A549 (cell line): ENCODE measurements around the gene SLC32A1. TPM values are rescaled to one million over a fixed set of nuclear protein-coding genes. Genes with fewer than 3 reads are reported as not detected.
A peak's percentile ranks its signal among the peaks of the same experiment; 100 is the strongest.

Experiments
- ATAC-seq, 2 experiments: fragments of 200-7000 bp in 1 of 2; fragments of >200 bp in 1 of 2; cut with Nextera tagmentation in 1 of 2; cut with Tn5 transposase in 1 of 2; 3 replicates each; pipeline versions ENCODE4 v1.8.0 to v1.9.1; 2018 to 2020; ENCODE audit warnings: mild to moderate bottlenecking in 1 of 2, moderate library complexity in 1 of 2
- CTCF ChIA-PET: fragments of 300-600 bp; sonication (Branson Sonifier 250); formaldehyde crosslinking; extraction: SDS; loops from one replicate; lab custom pipeline; 2021; ENCODE audit warnings: antibody characterized with exemption, inconsistent platforms; lab: Yijun Ruan, JAX
- POLR2A ChIA-PET: fragments of 350-600 bp; formaldehyde crosslinking; extraction: SDS; loops from one replicate; lab custom pipeline; 2021; ENCODE audit warnings: antibody characterized with exemption, inconsistent platforms; lab: Yijun Ruan, JAX
- DNase-seq, 2 experiments: peaks; one replicate each; pipeline versions ENCODE4 v3.0.0 to v3.0.0-alpha.2; 2011 to 2016; ENCODE audit warnings: low read depth in 1 of 2, low spot score in 1 of 2
- FAIRE-seq: peaks from 2 replicates; lab custom pipeline; 2011; peaks lifted over from hg19 to GRCh38; lab: Jason Lieb, UNC
- H3K27ac ChIP-seq, 2 experiments: fragments of >200 bp; sonication (Bioruptor Twin); formaldehyde crosslinking; 3 replicates each; pipeline ENCODE4 v1.5.1; 2016 to 2017
- H3K4me1 ChIP-seq: fragments of >200 bp; sonication (Bioruptor Twin); formaldehyde crosslinking; 3 replicates; pipeline ENCODE4 v1.6.1; 2016
- H3K4me2 ChIP-seq: fragments of >200 bp; sonication (Bioruptor Twin); formaldehyde crosslinking; 3 replicates; pipeline ENCODE4 v1.6.1; 2016
- H3K4me3 ChIP-seq: fragments of >200 bp; sonication (Bioruptor Twin); formaldehyde crosslinking; 3 replicates; pipeline ENCODE4 v1.5.1; 2016
- H3K9me3 ChIP-seq: fragments of >200 bp; sonication (Bioruptor Twin); formaldehyde crosslinking; 3 replicates; pipeline ENCODE4 v1.6.1; 2016
- ATOH8 ChIP-seq: fragments of 250-450 bp; sonication (Bioruptor Pico); IDR thresholded peaks from 2 replicates; pipeline ENCODE4 v1.5.0; 2020; ENCODE audit warnings: low read depth, mild to moderate bottlenecking, moderate library complexity
- CHD4 ChIP-seq: fragments of 200-600 bp; sonication (generic); IDR thresholded peaks from 2 replicates; pipeline ENCODE4 v1.6.1; 2016; ENCODE audit warnings: antibody characterized with exemption, mild to moderate bottlenecking, borderline replicate concordance
- ELK1 ChIP-seq: fragments of 150-350 bp; IDR thresholded peaks from 2 replicates; pipeline ENCODE4 v1.6.1; 2014; ENCODE audit warnings: low read depth, mild to moderate bottlenecking, low read length
- FOXS1 ChIP-seq: fragments of 250-450 bp; sonication (Bioruptor Pico); IDR thresholded peaks from 2 replicates; pipeline ENCODE4 v1.5.0; 2020; ENCODE audit warnings: mild to moderate bottlenecking, moderate library complexity
- HEYL ChIP-seq: fragments of 250-450 bp; sonication (Bioruptor Pico); IDR thresholded peaks from 2 replicates; pipeline ENCODE4 v1.8.0; 2021; ENCODE audit warnings: mild to moderate bottlenecking, moderate library complexity
- HOXA7 ChIP-seq: fragments of 250-450 bp; sonication (Bioruptor Pico); IDR thresholded peaks from 2 replicates; pipeline ENCODE4 v1.5.0; 2020; ENCODE audit warnings: mild to moderate bottlenecking, moderate library complexity
- NFE2L2 ChIP-seq: fragments of 150-350 bp; conservative IDR thresholded peaks from 2 replicates; pipeline ENCODE4 v1.6.1; 2014; ENCODE audit warnings: low read length
- NR3C1 ChIP-seq: fragments of >200 bp; sonication (Bioruptor Twin); formaldehyde crosslinking; IDR thresholded peaks from 3 replicates; pipeline ENCODE4 v1.6.1; 2017
- PBX3 ChIP-seq: IDR thresholded peaks from 2 replicates; pipeline ENCODE4 v1.6.1; 2012
- POLR2A ChIP-seq: IDR thresholded peaks from 2 replicates; pipeline ENCODE4 v1.6.1; 2012; ENCODE audit warnings: mild to moderate bottlenecking, low read length
- RAD21 ChIP-seq, 2 experiments: fragments of >200 bp in 1 of 2; sonication (Bioruptor Twin) in 1 of 2; formaldehyde crosslinking in 1 of 2; IDR thresholded peaks in 1 of 2; conservative IDR thresholded peaks in 1 of 2; 2 replicates in 1 of 2; 3 replicates in 1 of 2; pipeline ENCODE4 v1.6.1; 2012 to 2018; ENCODE audit warnings: inconsistent platforms in 1 of 2
- REST ChIP-seq: fragments of 200-600 bp; sonication (generic); IDR thresholded peaks from 2 replicates; pipeline ENCODE4 v1.6.1; 2016; ENCODE audit warnings: antibody characterized with exemption, mild to moderate bottlenecking, moderate library complexity
- TP53 ChIP-seq: fragments of 250-450 bp; sonication (Bioruptor Pico); IDR thresholded peaks from 2 replicates; pipeline ENCODE4 v1.5.0; 2021; ENCODE audit warnings: mild to moderate bottlenecking, moderate library complexity
- ZC3H11A ChIP-seq: fragments of 450-650 bp; IDR thresholded peaks from 2 replicates; pipeline ENCODE4 v1.6.1; 2014; ENCODE audit warnings: antibody characterized with exemption, mild to moderate bottlenecking
- WGBS: methylation state at CpG from one replicate; pipeline ENCODE4 v1.1.6; 2017; ENCODE audit errors: missing lambda C conversion rate; 5-methylcytosine and 5-hydroxymethylcytosine counted together
- polyA plus RNA-seq, 4 experiments: library from polyadenylated mRNA; depleted of rRNA in 3 of 4; stranded (reverse); fragments of >200 nt; fragmentation: RNase III in 1 of 4; extraction: RNeasy Plus Mini Kit Qiagen cat#74134 plus additional on column Dnase treatment in 1 of 4; gene quantifications; 2 replicates in 3 of 4; 3 replicates in 1 of 4; pipeline ENCODE4 v1.2.3, GENCODE V29; 2011 to 2017

The SLC32A1 gene
- polyA plus RNA-seq, 2 of the 4 experiments (the other 2 are of a cell fraction) = not detected

GRCh38 chr20:38692436-38693411, 31.6 kb upstream of the SLC32A1 start:
- 15% methylated on average over 12 of the region's 13 CpGs for WGBS
- FAIRE-seq (no peak), DNase-seq (peak in 1 of 2 experiments; percentile 57), ATAC-seq (peak; percentile 50 to 76; a peak in 3 of 6 replicates)
- CTCF ChIA-PET = interaction anchor here (0.6 to 1.9 kb wide), 7 partner anchors 13 to 98 kb away, joined by 3 to 6 read pairs (median 4); no protein-coding TSS in a partner anchor
- TF ChIP-seq POLR2A (no peak), FOXS1 (CRISPR knock-in tag) (0 out of 2 replicates have a peak, but pooled peaks have one; percentile 38), HOXA7 (CRISPR knock-in tag) (no peak), NR3C1 (no peak), REST (peak; percentile 98), ZC3H11A (no peak)
- no peak overlapping the region for H3K27ac ChIP-seq
- H3K4me1 ChIP-seq = no peaks in the 10 kb centered on the region
- no peaks in the 10 kb centered on the region for H3K9me3 ChIP-seq
- H3K4me3 ChIP-seq = no peak overlapping the region
- no peak overlapping the region for H3K4me2 ChIP-seq
- POLR2A ChIA-PET = no interaction called here

- WGBS = 27% methylated on average over 9 of the region's 9 CpGs
- no peak for ATAC-seq
- Histone ChIP-seq H3K9me3 (no peaks in the 10 kb centered on the region), H3K27ac (no peak overlapping the region), H3K4me2 (no peak overlapping the region), H3K4me3 (no peak overlapping the region), H3K4me1 (no peaks in the 10 kb centered on the region)
- POLR2A ChIA-PET = no interaction called here
- CTCF ChIA-PET = interaction anchor here (0.5 to 1.0 kb wide), 3 partner anchors 35 to 127 kb away, joined by 3 to 4 read pairs (median 3); no protein-coding TSS in a partner anchor
- no peak for DNase-seq
- TF ChIP-seq PBX3 = no peak
- TF ChIP-seq NFE2L2 = no peak
- no peak for TF ChIP-seq HEYL (CRISPR knock-in tag)
- TF ChIP-seq CHD4 = no peak
- TF ChIP-seq ATOH8 (CRISPR knock-in tag) = no peak
- TF ChIP-seq ELK1 = no peak
- no peak for TF ChIP-seq RAD21 (conservative IDR thresholded peaks at IDR 0.05 in 1 of 2, IDR thresholded peaks at IDR 0.05 in 1 of 2)
- no peak for TF ChIP-seq TP53 (CRISPR knock-in tag)
- no peak for FAIRE-seq
These were observed 27.0 kb upstream of the SLC32A1 start for GRCh38 chr20:38697306-38697705.
